Measurements from ENCODE around the gene DAB2IP.

GRCh38 chr9:121639619-121640018 lies 11.8 kb upstream of the DAB2IP start:
- no peak for TF ChIP-seq EZH2 (IDR thresholded peaks at IDR 0.05; ENCODE audit: borderline replicate concordance, insufficient read depth, low read length, poor library complexity, severe bottlenecking)
- TF ChIP-seq CTCF (IDR thresholded peaks at IDR 0.05; ENCODE audit: poor library complexity, severe bottlenecking) = no peak
- TF ChIP-seq TAF1 (IDR thresholded peaks at IDR 0.05; ENCODE audit: low read depth) = no peak
- no peak for TF ChIP-seq REST (IDR thresholded peaks at IDR 0.05; ENCODE audit: borderline replicate concordance)
- TF ChIP-seq POLR2AphosphoS5 (IDR thresholded peaks at IDR 0.05) = no peak

Measured in neural cell (in vitro differentiated cells).